Measurements from ENCODE around the gene IFNG.

DNA sequence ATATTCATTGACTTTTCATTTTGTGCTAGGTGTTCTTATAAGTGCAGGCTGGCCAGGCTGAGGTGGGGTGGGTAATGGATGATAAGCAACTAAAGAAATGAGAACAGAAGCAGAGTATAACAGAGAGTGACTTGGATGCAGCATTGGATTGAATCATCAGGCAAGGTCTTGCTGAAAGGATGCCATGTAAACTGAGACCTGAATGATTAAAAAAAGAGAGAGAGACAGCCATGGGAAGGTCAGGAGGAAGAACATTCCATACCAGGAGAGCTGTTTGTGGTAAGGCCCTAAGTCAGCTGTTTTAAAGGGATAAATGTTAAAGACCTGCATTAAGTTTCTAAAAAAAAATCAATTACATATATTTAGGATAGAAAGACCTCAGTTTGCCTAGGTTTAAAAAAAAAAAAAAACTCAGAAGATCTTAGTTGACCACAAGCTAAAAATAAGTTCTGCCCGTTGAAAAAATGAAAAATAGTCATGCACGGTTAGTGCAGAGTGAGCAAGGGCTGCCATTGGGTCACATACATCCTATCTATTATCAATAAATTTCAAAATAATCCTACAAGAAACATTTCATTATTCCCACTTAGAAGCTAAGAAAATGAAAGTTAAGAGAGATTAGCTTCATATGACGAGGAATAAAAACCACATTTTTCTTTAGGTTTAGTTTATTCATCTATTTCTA, 37.2 kb downstream of the IFNG start:
- TF ChIP-seq, protein P1, sequence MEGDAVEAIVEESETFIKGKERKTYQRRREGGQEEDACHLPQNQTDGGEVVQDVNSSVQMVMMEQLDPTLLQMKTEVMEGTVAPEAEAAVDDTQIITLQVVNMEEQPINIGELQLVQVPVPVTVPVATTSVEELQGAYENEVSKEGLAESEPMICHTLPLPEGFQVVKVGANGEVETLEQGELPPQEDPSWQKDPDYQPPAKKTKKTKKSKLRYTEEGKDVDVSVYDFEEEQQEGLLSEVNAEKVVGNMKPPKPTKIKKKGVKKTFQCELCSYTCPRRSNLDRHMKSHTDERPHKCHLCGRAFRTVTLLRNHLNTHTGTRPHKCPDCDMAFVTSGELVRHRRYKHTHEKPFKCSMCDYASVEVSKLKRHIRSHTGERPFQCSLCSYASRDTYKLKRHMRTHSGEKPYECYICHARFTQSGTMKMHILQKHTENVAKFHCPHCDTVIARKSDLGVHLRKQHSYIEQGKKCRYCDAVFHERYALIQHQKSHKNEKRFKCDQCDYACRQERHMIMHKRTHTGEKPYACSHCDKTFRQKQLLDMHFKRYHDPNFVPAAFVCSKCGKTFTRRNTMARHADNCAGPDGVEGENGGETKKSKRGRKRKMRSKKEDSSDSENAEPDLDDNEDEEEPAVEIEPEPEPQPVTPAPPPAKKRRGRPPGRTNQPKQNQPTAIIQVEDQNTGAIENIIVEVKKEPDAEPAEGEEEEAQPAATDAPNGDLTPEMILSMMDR (optimal IDR thresholded peaks at IDR 0.05 in 1 of 3, IDR thresholded peaks at IDR 0.05 in 1 of 3, conservative IDR thresholded peaks at IDR 0.05 in 1 of 3; ENCODE audit: extremely low read depth in 1 of 3, insufficient read depth in 2 of 3, low read length in 3 of 3): no peak
- no peak for TF ChIP-seq EZH2 (IDR thresholded peaks at IDR 0.05; ENCODE audit: low read length)

Data from keratinocyte (primary cell).